Coronary artery (tissue), 2 donors: ENCODE data around the gene XIRP2.

Experiments
- DNase-seq: peaks from one replicate; pipeline ENCODE4 v3.0.0-alpha.2; 2017; ENCODE audit warnings: low spot score
- H3K27ac ChIP-seq, 2 donors: fragments of 200-600 bp; sonication (generic); one replicate each; pipeline ENCODE4 v1.5.1; 2016 to 2019
- H3K4me3 ChIP-seq: fragments of 200-600 bp; sonication (generic); 2 replicates; pipeline ENCODE4 v1.5.1; 2016; ENCODE audit warnings: mild to moderate bottlenecking, moderate library complexity
- TF ChIP-seq, protein P1 (sequence below): fragments of 200-600 bp; sonication (generic); IDR thresholded peaks from one replicate; pipeline ENCODE4 v1.5.1; 2019; ENCODE audit warnings: antibody characterized with exemption

Gene XIRP2

DNA sequence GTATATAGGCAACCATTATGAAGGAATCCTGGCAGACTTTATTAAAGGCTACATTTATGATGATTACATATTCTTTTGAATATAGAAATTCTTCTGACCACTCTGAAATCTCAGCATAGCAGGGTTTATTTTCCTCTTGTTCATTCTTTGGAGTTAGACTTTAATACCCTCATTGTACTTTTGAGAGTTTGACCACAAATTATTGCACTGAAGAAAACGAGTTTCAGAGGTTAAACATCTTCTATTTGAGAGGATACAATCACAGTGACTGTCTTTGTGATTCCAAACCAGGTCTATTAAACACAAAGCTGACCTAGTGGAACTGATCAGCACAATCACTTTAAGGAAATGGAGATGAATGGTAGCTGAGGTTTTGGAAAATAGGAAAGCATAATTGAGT, 71.3 kb downstream of the XIRP2 start:
- Histone ChIP-seq H3K4me3 (no peak overlapping the region), H3K27ac (no peak overlapping the region)
- DNase-seq = no peak
- TF ChIP-seq, protein P1, sequence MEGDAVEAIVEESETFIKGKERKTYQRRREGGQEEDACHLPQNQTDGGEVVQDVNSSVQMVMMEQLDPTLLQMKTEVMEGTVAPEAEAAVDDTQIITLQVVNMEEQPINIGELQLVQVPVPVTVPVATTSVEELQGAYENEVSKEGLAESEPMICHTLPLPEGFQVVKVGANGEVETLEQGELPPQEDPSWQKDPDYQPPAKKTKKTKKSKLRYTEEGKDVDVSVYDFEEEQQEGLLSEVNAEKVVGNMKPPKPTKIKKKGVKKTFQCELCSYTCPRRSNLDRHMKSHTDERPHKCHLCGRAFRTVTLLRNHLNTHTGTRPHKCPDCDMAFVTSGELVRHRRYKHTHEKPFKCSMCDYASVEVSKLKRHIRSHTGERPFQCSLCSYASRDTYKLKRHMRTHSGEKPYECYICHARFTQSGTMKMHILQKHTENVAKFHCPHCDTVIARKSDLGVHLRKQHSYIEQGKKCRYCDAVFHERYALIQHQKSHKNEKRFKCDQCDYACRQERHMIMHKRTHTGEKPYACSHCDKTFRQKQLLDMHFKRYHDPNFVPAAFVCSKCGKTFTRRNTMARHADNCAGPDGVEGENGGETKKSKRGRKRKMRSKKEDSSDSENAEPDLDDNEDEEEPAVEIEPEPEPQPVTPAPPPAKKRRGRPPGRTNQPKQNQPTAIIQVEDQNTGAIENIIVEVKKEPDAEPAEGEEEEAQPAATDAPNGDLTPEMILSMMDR = no peak

GRCh38 chr2:166960702-166961270, 72.5 kb downstream of the XIRP2 start:
- no peak overlapping the region for H3K4me3 ChIP-seq
- H3K27ac ChIP-seq = no peak overlapping the region
- no peak for DNase-seq
- TF ChIP-seq, protein P1 = no peak

GRCh38 chr2:166961933-166962332, 73.7 kb downstream of the XIRP2 start:
- TF ChIP-seq, protein P1 = no peak
- DNase-seq = no peak
- Histone ChIP-seq H3K27ac (no peak overlapping the region), H3K4me3 (no peak overlapping the region)

DNA sequence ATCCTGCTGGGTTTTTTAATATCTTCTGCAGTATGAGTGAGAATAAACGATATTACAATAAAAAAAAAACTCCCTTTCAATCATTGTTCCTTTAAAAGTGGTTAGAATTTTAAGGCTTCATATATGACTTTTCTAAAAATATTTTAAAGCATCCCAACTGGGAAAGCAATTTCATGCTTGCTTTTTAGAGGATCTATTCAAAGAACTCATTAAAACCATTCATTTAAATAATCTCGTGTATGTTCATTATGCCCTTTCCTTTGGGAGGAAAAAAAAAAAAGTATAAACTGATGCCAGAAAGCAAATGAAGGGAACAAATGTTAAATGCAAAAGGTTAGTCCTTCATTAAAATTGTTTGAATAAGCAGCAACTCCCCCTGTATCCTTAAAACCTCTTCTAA, 81.2 kb downstream of the XIRP2 start:
- no peak for DNase-seq
- TF ChIP-seq, protein P1 = no peak
- Histone ChIP-seq H3K4me3 (no peak overlapping the region), H3K27ac (no peak overlapping the region)

- TF ChIP-seq, protein P1 = no peak
- DNase-seq = no peak
Measured at GRCh38 chr2:166972002-166972401, 83.7 kb downstream of the XIRP2 start.

GRCh38 chr2:166972418-166972817, 84.1 kb downstream of the XIRP2 start:
- TF ChIP-seq, protein P1 = no peak
- DNase-seq = no peak
- Histone ChIP-seq H3K27ac (no peak overlapping the region), H3K4me3 (no peak overlapping the region)

More at GRCh38 chr2:166972002-166972401, 83.7 kb downstream of the XIRP2 start:
- Histone ChIP-seq H3K4me3 (no peak overlapping the region), H3K27ac (no peak overlapping the region)

- TF ChIP-seq, protein P1 = no peak
- Histone ChIP-seq H3K4me3 (no peak overlapping the region), H3K27ac (no peak overlapping the region)
- DNase-seq = no peak
Measured at GRCh38 chr2:166984188-166984587, 95.9 kb downstream of the XIRP2 start.
